GM13976 (cell line): ENCODE results near the gene PANK4.

Source experiments
- DNase-seq: peaks from one replicate; pipeline ENCODE4 v3.0.0; 2012; ENCODE audit warnings: low spot score
- CTCF ChIP-seq: IDR thresholded peaks from 2 replicates; pipeline ENCODE4 v1.5.1; 2012; ENCODE audit warnings: borderline replicate concordance, mild to moderate bottlenecking; ENCODE audit not compliant: insufficient read depth; ENCODE audit errors: extremely low read depth, missing control alignments, control extremely low read depth
- in situ Hi-C: fragments of 300-500 bp; cut with MboI; formaldehyde crosslinking; loops from one replicate; pipeline ENCODE4 v1.12.0; 2022; ENCODE audit warnings: low sequenced_read_pairs, mixed read lengths, inconsistent platforms; ENCODE audit not compliant: unreplicated experiment

Gene PANK4

GRCh38 chr1:2561898-2562895 lies 35.8 kb upstream of the PANK4 start:
- DNase-seq, result no peak
- in situ Hi-C loops, result no loop called here
- TF ChIP-seq CTCF, result peak; percentile 44

- DNase-seq, result no peak
- in situ Hi-C loops, result no loop called here
- no peak for TF ChIP-seq CTCF
Observed at GRCh38 chr1:2561446-2561845, 35.0 kb upstream of the PANK4 start.

- in situ Hi-C loops, result no loop called here
- no peak for DNase-seq
- TF ChIP-seq CTCF, result no peak
Observed at GRCh38 chr1:2560299-2561073, 34.1 kb upstream of the PANK4 start.

- no peak for DNase-seq
- no peak for TF ChIP-seq CTCF
- in situ Hi-C loops, result no loop called here
Observed at GRCh38 chr1:2559509-2560298, 33.3 kb upstream of the PANK4 start.

GRCh38 chr1:2558861-2559260 lies 32.5 kb upstream of the PANK4 start:
- TF ChIP-seq CTCF, result no peak

GRCh38 chr1:2558420-2558819 lies 32.0 kb upstream of the PANK4 start:
- no peak for TF ChIP-seq CTCF
- in situ Hi-C loops, result no loop called here
- DNase-seq, result no peak

More at GRCh38 chr1:2558861-2559260, 32.5 kb upstream of the PANK4 start:
- in situ Hi-C loops, result no loop called here
- no peak for DNase-seq
